MM.1S (cell line): ENCODE data around the gene LAMC3.

ENCODE experiments used
- EZH2 ChIP-seq: fragments of 300-600 bp; sonication (generic); optimal IDR thresholded peaks from 2 replicates; pipeline ENCODE3; 2017; ENCODE audit warnings: low read depth, mild to moderate bottlenecking, antibody characterized with exemption, low read length, mixed read lengths
- EZH2phosphoT487 ChIP-seq: fragments of 300-600 bp; sonication (generic); IDR thresholded peaks from 2 replicates; pipeline ENCODE4 v1.6.1; 2018; ENCODE audit warnings: antibody characterized with exemption, low read length
- TF ChIP-seq, protein P1 (sequence below): fragments of 300-600 bp; sonication (generic); IDR thresholded peaks from 2 replicates; pipeline ENCODE4 v1.5.1; 2016; ENCODE audit warnings: antibody characterized with exemption, low read length, mixed read lengths

DNA sequence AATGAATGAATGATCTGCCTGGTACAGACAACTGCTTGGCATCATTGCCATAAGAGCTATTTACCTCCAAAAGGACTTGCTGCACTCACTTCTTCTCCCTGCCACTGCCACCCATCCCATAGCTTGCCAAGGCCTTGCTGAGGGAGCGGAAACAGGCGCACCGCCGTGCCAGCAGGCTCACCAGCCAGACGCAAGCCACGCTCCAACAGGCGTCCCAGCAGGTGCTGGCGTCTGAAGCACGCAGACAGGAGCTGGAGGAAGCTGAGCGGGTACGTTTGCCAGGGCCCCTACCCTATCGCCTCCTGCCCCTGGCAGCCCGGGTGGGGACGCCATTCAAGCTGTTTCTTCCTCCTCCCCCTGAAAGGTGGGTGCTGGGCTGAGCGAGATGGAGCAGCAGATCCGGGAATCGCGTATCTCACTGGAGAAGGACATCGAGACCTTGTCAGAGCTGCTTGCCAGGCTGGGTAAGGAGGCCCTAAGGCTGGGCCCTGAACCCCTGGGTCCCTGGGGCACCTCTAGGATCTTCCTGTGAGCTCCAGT is 78.5 kb downstream of the LAMC3 start:
- TF ChIP-seq, protein P1, sequence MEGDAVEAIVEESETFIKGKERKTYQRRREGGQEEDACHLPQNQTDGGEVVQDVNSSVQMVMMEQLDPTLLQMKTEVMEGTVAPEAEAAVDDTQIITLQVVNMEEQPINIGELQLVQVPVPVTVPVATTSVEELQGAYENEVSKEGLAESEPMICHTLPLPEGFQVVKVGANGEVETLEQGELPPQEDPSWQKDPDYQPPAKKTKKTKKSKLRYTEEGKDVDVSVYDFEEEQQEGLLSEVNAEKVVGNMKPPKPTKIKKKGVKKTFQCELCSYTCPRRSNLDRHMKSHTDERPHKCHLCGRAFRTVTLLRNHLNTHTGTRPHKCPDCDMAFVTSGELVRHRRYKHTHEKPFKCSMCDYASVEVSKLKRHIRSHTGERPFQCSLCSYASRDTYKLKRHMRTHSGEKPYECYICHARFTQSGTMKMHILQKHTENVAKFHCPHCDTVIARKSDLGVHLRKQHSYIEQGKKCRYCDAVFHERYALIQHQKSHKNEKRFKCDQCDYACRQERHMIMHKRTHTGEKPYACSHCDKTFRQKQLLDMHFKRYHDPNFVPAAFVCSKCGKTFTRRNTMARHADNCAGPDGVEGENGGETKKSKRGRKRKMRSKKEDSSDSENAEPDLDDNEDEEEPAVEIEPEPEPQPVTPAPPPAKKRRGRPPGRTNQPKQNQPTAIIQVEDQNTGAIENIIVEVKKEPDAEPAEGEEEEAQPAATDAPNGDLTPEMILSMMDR = no peak
- TF ChIP-seq EZH2 = no peak
- no peak for TF ChIP-seq EZH2phosphoT487
